ENCODE results near the gene FBXL12. TPM values are rescaled to one million over a fixed set of nuclear protein-coding genes. Genes with fewer than 3 reads are reported as not detected.

The FBXL12 gene
- total and polyA plus RNA-seq, 2 experiments from 2014 or later: 23.5 to 25.4 TPM

DNA sequence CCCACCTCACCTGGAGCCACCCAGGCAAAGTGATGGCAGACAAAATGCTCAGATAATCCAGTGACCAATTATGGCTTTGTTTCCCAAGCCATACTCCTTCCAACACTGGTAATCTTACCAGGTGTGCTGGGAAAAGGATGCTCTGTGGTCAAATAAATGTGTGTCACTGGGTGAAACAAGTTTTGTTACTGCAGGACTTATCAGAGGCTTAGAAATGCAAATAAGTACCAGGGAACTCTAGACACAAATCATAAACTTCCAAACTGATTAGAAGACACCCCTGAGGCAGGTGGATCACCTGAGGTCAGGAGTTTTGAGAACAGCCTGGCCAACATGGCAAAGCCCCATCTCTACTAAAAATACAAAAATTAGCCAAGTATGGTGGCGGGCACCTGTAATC lies 42.6 kb upstream of the FBXL12 start (continued):
- TF ChIP-seq, protein P1, sequence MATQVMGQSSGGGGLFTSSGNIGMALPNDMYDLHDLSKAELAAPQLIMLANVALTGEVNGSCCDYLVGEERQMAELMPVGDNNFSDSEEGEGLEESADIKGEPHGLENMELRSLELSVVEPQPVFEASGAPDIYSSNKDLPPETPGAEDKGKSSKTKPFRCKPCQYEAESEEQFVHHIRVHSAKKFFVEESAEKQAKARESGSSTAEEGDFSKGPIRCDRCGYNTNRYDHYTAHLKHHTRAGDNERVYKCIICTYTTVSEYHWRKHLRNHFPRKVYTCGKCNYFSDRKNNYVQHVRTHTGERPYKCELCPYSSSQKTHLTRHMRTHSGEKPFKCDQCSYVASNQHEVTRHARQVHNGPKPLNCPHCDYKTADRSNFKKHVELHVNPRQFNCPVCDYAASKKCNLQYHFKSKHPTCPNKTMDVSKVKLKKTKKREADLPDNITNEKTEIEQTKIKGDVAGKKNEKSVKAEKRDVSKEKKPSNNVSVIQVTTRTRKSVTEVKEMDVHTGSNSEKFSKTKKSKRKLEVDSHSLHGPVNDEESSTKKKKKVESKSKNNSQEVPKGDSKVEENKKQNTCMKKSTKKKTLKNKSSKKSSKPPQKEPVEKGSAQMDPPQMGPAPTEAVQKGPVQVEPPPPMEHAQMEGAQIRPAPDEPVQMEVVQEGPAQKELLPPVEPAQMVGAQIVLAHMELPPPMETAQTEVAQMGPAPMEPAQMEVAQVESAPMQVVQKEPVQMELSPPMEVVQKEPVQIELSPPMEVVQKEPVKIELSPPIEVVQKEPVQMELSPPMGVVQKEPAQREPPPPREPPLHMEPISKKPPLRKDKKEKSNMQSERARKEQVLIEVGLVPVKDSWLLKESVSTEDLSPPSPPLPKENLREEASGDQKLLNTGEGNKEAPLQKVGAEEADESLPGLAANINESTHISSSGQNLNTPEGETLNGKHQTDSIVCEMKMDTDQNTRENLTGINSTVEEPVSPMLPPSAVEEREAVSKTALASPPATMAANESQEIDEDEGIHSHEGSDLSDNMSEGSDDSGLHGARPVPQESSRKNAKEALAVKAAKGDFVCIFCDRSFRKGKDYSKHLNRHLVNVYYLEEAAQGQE (IDR thresholded peaks at IDR 0.05; ENCODE audit: unreplicated experiment): no peak
- no peak for TF ChIP-seq POLR2AphosphoS5 (IDR thresholded peaks at IDR 0.05; ENCODE audit: low read depth)
- TF ChIP-seq, protein P2, sequence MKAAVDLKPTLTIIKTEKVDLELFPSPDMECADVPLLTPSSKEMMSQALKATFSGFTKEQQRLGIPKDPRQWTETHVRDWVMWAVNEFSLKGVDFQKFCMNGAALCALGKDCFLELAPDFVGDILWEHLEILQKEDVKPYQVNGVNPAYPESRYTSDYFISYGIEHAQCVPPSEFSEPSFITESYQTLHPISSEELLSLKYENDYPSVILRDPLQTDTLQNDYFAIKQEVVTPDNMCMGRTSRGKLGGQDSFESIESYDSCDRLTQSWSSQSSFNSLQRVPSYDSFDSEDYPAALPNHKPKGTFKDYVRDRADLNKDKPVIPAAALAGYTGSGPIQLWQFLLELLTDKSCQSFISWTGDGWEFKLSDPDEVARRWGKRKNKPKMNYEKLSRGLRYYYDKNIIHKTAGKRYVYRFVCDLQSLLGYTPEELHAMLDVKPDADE (IDR thresholded peaks at IDR 0.05): no peak
- no peak for TF ChIP-seq CREB1 (CRISPR knock-in tag; IDR thresholded peaks at IDR 0.05; ENCODE audit: low read depth)
- TF ChIP-seq ZNF114 (CRISPR knock-in tag; IDR thresholded peaks at IDR 0.05): no peak

DNA sequence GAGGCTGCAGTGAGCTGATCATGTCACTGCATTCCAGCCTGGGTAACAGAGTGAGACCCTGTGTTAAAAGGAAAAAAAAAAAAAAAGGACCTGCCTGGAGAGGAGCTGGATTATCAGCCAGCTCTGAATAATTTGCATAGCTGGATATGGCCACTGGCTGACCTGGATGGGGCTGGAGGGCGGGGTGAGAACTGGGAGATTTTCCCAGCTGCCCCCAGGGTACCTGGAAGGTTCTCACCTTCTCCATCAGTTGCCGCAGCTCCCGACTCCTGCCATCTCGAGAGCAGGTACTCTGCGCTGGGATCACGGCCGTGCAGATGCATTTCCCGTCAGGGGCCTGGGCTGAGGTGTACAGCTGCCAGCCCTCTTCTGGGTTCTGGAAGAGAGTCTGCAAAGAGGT lies 41.5 kb upstream of the FBXL12 start:
- 0 out of 2 replicates have a peak, but pooled peaks cover 4% of the 10 kb centered on the region for H3K4me1 ChIP-seq (ENCODE audit: insufficient read depth)
- no peak overlapping the region for H2AFZ ChIP-seq
- H3K9me2 ChIP-seq (ENCODE audit: insufficient read depth): no peaks in the 10 kb centered on the region
- Mint-ChIP-seq H3K27me3 (ENCODE audit: insufficient read depth, low read depth, poor library complexity) (peaks cover 17% of the 10 kb centered on the region), H3K4me3 (no peak overlapping the region), H3K27ac (no peak overlapping the region), H3K4me1 (no peaks in the 10 kb centered on the region; the same call in 2 of the 3 replicates), H3K36me3 (ENCODE audit: low read depth) (peaks cover 33% of the 10 kb centered on the region; the same call in 2 of the 3 replicates), H3K9me3 (no peaks in the 10 kb centered on the region)
- peaks cover 12% of the 10 kb centered on the region; the same call in 1 of the 2 replicates for H4K20me1 ChIP-seq (replicated peaks; ENCODE audit: insufficient read depth)
- H3K27ac ChIP-seq (ENCODE audit: low read depth): no peak overlapping the region
- H3K36me3 ChIP-seq (ENCODE audit: insufficient read depth): no peaks in the 10 kb centered on the region; the same call in 1 of the 2 replicates
- H3K4me2 ChIP-seq: no peak overlapping the region
- H3K27me3 ChIP-seq (ENCODE audit: insufficient read depth): no peaks in the 10 kb centered on the region
- H3K79me2 ChIP-seq (replicated peaks; ENCODE audit: insufficient read depth): no peaks in the 10 kb centered on the region; the same call in 1 of the 2 replicates
- H3F3A ChIP-seq (replicated peaks; ENCODE audit: low read depth): no peaks in the 10 kb centered on the region
- ATAC-seq (no peak), DNase-seq (ENCODE audit: low spot score) (no peak)
- no peak overlapping the region for H3K4me3 ChIP-seq
- TF ChIP-seq, protein P3, sequence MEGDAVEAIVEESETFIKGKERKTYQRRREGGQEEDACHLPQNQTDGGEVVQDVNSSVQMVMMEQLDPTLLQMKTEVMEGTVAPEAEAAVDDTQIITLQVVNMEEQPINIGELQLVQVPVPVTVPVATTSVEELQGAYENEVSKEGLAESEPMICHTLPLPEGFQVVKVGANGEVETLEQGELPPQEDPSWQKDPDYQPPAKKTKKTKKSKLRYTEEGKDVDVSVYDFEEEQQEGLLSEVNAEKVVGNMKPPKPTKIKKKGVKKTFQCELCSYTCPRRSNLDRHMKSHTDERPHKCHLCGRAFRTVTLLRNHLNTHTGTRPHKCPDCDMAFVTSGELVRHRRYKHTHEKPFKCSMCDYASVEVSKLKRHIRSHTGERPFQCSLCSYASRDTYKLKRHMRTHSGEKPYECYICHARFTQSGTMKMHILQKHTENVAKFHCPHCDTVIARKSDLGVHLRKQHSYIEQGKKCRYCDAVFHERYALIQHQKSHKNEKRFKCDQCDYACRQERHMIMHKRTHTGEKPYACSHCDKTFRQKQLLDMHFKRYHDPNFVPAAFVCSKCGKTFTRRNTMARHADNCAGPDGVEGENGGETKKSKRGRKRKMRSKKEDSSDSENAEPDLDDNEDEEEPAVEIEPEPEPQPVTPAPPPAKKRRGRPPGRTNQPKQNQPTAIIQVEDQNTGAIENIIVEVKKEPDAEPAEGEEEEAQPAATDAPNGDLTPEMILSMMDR (conservative IDR thresholded peaks at IDR 0.05; ENCODE audit: low read depth in 2 of 2): no peak
- TF ChIP-seq CREB1 (CRISPR knock-in tag; IDR thresholded peaks at IDR 0.05; ENCODE audit: low read depth) (no peak), EZH2 (IDR thresholded peaks at IDR 0.05; ENCODE audit: low read depth, unreplicated experiment) (no peak), JUNB (IDR thresholded peaks at IDR 0.05; ENCODE audit: unreplicated experiment) (no peak), ZNF331 (CRISPR knock-in tag; IDR thresholded peaks at IDR 0.05; ENCODE audit: low read depth) (no peak), ZNF114 (CRISPR knock-in tag; IDR thresholded peaks at IDR 0.05) (no peak)
- TF ChIP-seq, protein P4, sequence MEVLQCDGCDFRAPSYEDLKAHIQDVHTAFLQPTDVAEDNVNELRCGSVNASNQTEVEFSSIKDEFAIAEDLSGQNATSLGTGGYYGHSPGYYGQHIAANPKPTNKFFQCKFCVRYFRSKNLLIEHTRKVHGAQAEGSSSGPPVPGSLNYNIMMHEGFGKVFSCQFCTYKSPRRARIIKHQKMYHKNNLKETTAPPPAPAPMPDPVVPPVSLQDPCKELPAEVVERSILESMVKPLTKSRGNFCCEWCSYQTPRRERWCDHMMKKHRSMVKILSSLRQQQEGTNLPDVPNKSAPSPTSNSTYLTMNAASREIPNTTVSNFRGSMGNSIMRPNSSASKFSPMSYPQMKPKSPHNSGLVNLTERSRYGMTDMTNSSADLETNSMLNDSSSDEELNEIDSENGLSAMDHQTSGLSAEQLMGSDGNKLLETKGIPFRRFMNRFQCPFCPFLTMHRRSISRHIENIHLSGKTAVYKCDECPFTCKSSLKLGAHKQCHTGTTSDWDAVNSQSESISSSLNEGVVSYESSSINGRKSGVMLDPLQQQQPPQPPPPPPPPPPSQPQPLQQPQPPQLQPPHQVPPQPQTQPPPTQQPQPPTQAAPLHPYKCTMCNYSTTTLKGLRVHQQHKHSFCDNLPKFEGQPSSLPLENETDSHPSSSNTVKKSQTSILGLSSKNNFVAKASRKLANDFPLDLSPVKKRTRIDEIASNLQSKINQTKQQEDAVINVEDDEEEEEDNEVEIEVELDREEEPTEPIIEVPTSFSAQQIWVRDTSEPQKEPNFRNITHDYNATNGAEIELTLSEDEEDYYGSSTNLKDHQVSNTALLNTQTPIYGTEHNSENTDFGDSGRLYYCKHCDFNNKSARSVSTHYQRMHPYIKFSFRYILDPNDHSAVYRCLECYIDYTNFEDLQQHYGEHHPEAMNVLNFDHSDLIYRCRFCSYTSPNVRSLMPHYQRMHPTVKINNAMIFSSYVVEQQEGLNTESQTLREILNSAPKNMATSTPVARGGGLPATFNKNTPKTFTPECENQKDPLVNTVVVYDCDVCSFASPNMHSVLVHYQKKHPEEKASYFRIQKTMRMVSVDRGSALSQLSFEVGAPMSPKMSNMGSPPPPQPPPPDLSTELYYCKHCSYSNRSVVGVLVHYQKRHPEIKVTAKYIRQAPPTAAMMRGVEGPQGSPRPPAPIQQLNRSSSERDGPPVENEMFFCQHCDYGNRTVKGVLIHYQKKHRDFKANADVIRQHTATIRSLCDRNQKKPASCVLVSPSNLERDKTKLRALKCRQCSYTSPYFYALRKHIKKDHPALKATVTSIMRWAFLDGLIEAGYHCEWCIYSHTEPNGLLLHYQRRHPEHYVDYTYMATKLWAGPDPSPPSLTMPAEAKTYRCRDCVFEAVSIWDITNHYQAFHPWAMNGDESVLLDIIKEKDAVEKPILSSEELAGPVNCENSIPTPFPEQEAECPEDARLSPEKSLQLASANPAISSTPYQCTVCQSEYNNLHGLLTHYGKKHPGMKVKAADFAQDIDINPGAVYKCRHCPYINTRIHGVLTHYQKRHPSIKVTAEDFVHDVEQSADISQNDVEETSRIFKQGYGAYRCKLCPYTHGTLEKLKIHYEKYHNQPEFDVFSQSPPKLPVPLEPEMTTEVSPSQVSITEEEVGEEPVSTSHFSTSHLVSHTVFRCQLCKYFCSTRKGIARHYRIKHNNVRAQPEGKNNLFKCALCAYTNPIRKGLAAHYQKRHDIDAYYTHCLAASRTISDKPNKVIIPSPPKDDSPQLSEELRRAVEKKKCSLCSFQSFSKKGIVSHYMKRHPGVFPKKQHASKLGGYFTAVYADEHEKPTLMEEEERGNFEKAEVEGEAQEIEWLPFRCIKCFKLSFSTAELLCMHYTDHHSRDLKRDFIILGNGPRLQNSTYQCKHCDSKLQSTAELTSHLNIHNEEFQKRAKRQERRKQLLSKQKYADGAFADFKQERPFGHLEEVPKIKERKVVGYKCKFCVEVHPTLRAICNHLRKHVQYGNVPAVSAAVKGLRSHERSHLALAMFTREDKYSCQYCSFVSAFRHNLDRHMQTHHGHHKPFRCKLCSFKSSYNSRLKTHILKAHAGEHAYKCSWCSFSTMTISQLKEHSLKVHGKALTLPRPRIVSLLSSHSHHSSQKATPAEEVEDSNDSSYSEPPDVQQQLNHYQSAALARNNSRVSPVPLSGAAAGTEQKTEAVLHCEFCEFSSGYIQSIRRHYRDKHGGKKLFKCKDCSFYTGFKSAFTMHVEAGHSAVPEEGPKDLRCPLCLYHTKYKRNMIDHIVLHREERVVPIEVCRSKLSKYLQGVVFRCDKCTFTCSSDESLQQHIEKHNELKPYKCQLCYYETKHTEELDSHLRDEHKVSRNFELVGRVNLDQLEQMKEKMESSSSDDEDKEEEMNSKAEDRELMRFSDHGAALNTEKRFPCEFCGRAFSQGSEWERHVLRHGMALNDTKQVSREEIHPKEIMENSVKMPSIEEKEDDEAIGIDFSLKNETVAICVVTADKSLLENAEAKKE (CRISPR knock-in tag; IDR thresholded peaks at IDR 0.05): no peak

Data from GM23338 (cell line).